Testis (tissue), 2 donors: Measurements from ENCODE around the gene SYCP1.

Source experiments
- POLR2A ChIP-seq: fragments of 450-650 bp; IDR thresholded peaks from one replicate; pipeline ENCODE4 v1.6.1; 2017; ENCODE audit warnings: antibody characterized with exemption, mild to moderate bottlenecking, moderate library complexity
- TF ChIP-seq, protein P1 (sequence below), 3 experiments: fragments of 450-650 bp in 2 of 3; fragments of 200-600 bp in 1 of 3; sonication (generic) in 1 of 3; IDR thresholded peaks; one replicate each; pipeline ENCODE4 v1.5.1; 2016 to 2019; ENCODE audit warnings: antibody characterized with exemption in 3 of 3, mild to moderate bottlenecking in 2 of 3, moderate library complexity in 1 of 3

DNA sequence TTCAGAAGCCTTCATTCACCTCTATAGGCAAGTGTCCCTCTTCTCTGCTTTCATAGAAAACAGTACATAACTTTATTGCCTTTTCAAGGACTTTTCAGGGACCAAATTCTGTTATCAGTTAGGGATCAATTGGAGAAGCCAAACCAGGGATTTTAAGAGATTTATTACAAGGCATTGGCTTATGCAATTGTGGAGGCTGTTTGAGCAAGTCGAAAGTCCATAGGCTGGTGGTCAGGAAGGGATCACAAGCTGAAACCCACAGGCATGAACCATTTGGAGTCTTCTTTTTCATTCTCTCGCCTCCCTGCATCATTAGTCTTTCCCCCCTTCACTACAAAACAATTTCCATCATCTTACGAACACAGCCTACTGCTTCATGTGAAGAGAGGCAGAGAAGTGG is 34.8 kb upstream of the SYCP1 start:
- TF ChIP-seq, protein P1, sequence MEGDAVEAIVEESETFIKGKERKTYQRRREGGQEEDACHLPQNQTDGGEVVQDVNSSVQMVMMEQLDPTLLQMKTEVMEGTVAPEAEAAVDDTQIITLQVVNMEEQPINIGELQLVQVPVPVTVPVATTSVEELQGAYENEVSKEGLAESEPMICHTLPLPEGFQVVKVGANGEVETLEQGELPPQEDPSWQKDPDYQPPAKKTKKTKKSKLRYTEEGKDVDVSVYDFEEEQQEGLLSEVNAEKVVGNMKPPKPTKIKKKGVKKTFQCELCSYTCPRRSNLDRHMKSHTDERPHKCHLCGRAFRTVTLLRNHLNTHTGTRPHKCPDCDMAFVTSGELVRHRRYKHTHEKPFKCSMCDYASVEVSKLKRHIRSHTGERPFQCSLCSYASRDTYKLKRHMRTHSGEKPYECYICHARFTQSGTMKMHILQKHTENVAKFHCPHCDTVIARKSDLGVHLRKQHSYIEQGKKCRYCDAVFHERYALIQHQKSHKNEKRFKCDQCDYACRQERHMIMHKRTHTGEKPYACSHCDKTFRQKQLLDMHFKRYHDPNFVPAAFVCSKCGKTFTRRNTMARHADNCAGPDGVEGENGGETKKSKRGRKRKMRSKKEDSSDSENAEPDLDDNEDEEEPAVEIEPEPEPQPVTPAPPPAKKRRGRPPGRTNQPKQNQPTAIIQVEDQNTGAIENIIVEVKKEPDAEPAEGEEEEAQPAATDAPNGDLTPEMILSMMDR (IDR thresholded peaks at IDR 0.05): no peak
- no peak for TF ChIP-seq POLR2A
